Ovary (tissue), 9 donors: ENCODE results near the gene MRPL17. TPM values are rescaled to one million over a fixed set of nuclear protein-coding genes. Genes with fewer than 3 reads are reported as not detected.
"Not testable (repeated sequence)": the region's sequence is repeated elsewhere in the genome, so short reads cannot be mapped to it uniquely, and the experiment has no call there.

Source experiments
- DNase-seq, 5 donors: peaks; one replicate each; pipeline ENCODE4 v3.0.0-alpha.2; 2019 to 2020
- H3K27ac ChIP-seq, 2 donors: fragments of 200-600 bp; one replicate each; pipeline versions ENCODE4 v1.5.1 to v1.8.0; 2019 to 2022
- H3K27me3 ChIP-seq: fragments of 200-600 bp; one replicate; pipeline ENCODE4 v1.8.0; 2022
- H3K36me3 ChIP-seq: fragments of 200-600 bp; sonication (generic); one replicate; pipeline ENCODE4 v1.5.1; 2019
- H3K4me1 ChIP-seq: one replicate; pipeline ENCODE4 v1.8.1; 2013; ENCODE audit warnings: mild to moderate bottlenecking, moderate library complexity; ENCODE audit not compliant: insufficient read depth
- H3K4me3 ChIP-seq: fragments of 200-600 bp; sonication (generic); one replicate; pipeline ENCODE4 v1.5.1; 2017
- H3K9me3 ChIP-seq, 2 donors: fragments of 200-600 bp in 1 of 2; sonication (generic) in 1 of 2; one replicate each; pipeline versions ENCODE4 v1.5.1 to v1.8.1; 2013 to 2019; ENCODE audit warnings: mild to moderate bottlenecking in 1 of 2, moderate library complexity in 1 of 2
- EP300 ChIP-seq: sonication (generic); formaldehyde crosslinking; IDR thresholded peaks from one replicate; pipeline ENCODE4 v1.6.1; 2017; ENCODE audit warnings: antibody characterized with exemption
- POLR2A ChIP-seq: fragments of 450-650 bp; IDR thresholded peaks from one replicate; pipeline ENCODE4 v1.6.1; 2017; ENCODE audit warnings: antibody characterized with exemption, mild to moderate bottlenecking, moderate library complexity
- WGBS, 3 donors: extraction: QIAGEN DNeasy Blood & Tissue Kit in 1 of 3; methylation state at CpG; one replicate each; pipeline versions ENCODE4 v1.1.5 to v1.1.7; 2013 to 2017; 5-methylcytosine and 5-hydroxymethylcytosine counted together
- intact Hi-C, 4 donors: fragments of 100-400 bp; cut with DNase I; formaldehyde crosslinking; loops; one replicate each; pipeline versions ENCODE4 v1.11.0 to v1.15.1; 2022 to 2023
- polyA plus RNA-seq, 2 donors: library from polyadenylated mRNA; stranded (reverse); fragments of 200-250 nt in 1 of 2; fragments of 350-450 nt in 1 of 2; fragmentation: Illumina TruSeq in 1 of 2; extraction: RNeasy Lipid Tissue Mini Kit (QIAGEN cat#74804) in 1 of 2; gene quantifications; one replicate each; pipeline ENCODE4 v1.2.3, GENCODE V29; 2013 to 2014
- total RNA-seq, 7 donors: library from RNA; depleted of rRNA in 2 of 7; stranded (reverse); fragments of >200 nt in 2 of 7; fragmentation: NEBNext Ultra II Directional in 3 of 7; extraction: Animal tissue kit (Norgen Biotek cat#: 25700) in 3 of 7; gene quantifications; one replicate each; pipeline versions ENCODE4 v1.1.0 to v1.2.4, GENCODE V29; 2016 to 2023
- TF ChIP-seq, protein P1 (sequence below), 3 donors: fragments of 450-650 bp in 2 of 3; fragments of 200-600 bp in 1 of 3; IDR thresholded peaks; one replicate each; pipeline versions ENCODE4 v1.5.1 to v1.8.0; 2016 to 2022; ENCODE audit warnings: antibody characterized with exemption in 3 of 3, mild to moderate bottlenecking in 1 of 3
- donor health status: DM: no; HTN: no; CAD: no; lungs with moderate emphysema.
- donor health status: DM: no; HTN: no; CAD: no.
- donor health status: Bipolar disorder and iron deficiency.
- donor health status: DM: yes; HTN: yes; CAD: no.
- donor health status: DM: no; HTN: no; CAD: no.
- donor health status: DM: yes; HTN: yes; CAD: no.

Gene MRPL17
- total and polyA plus RNA-seq, 9 donors = 23.0 to 37.9 (median 30.1) TPM

DNA sequence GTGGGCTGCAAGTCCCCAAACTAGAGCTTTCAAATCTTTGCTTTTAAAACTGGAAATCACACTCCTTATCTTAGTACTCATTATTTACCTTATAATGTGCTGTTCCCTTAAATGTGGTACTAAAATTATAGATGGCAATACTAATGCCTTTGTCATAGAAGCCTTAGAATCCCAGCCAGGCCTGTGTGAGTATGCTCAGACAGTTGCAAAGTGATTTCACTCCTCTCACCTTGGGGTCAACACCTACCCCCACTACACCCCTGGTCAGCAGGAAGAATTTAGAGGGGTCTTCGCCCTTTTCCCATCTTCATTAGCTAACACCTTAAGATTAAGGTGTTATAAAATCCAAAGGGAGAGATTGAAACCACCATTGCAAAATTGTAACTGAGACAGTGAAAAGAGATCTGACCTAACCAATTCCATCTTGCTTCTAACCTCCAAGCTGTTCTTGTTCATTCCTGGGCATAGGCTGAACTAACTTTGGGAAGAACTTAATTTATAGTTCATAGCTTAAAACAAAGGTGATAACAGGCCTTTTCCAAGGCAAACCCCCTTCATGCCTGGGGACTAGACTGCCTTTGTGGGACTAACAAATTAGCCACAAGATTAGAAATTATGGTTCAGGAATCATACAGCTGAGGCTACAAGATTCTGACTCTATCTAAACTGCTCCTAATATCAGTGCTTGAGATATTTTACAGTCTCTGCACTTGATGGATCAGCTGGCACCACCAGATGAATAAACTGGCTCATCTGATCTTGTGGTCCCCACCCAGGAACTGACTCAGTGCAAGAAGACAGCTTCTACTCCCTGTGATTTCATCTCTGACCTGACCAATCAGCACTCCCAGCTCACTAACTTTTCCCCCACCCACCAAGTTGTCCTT lies 10.4 kb upstream of the MRPL17 start:
- Histone ChIP-seq H3K4me3 (no peak overlapping the region), H3K9me3 (no peaks in the 10 kb centered on the region), H3K36me3 (no peaks in the 10 kb centered on the region), H3K27ac (no peak overlapping the region), H3K27me3 (no peaks in the 10 kb centered on the region), H3K4me1 (no peaks in the 10 kb centered on the region)
- TF ChIP-seq POLR2A (no peak), EP300 (no peak)
- TF ChIP-seq, protein P1, sequence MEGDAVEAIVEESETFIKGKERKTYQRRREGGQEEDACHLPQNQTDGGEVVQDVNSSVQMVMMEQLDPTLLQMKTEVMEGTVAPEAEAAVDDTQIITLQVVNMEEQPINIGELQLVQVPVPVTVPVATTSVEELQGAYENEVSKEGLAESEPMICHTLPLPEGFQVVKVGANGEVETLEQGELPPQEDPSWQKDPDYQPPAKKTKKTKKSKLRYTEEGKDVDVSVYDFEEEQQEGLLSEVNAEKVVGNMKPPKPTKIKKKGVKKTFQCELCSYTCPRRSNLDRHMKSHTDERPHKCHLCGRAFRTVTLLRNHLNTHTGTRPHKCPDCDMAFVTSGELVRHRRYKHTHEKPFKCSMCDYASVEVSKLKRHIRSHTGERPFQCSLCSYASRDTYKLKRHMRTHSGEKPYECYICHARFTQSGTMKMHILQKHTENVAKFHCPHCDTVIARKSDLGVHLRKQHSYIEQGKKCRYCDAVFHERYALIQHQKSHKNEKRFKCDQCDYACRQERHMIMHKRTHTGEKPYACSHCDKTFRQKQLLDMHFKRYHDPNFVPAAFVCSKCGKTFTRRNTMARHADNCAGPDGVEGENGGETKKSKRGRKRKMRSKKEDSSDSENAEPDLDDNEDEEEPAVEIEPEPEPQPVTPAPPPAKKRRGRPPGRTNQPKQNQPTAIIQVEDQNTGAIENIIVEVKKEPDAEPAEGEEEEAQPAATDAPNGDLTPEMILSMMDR (IDR thresholded peaks at IDR 0.05) = no peak
- DNase-seq = no peak
- intact Hi-C loops = no loop called here
- WGBS, 3 donors = 88 to 97% (median 97%) methylated on average over 1 of the region's 1 CpG

DNA sequence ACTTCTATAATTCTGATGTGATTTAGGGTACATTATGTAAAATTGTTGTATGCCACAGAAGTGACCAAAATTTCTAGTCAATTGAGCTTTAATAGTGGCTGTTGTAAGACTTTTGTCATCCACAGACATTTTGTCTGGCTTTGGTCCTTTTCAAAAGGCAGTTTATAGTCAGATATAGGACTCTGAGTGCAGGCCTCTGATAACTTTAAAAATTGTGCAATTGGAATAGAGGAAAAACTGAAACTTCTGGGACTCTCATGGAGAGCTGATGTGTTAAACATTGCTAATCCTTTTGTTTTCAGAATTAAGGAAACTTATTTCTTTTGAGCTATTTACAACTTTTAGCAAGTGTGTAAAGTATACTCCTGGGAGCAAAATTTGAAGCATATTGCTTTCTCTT lies 9.0 kb upstream of the MRPL17 start:
- Histone ChIP-seq H3K9me3 (no peaks in the 10 kb centered on the region), H3K27ac (no peak overlapping the region), H3K36me3 (no peaks in the 10 kb centered on the region), H3K27me3 (no peaks in the 10 kb centered on the region), H3K4me3 (no peak overlapping the region), H3K4me1 (no peaks in the 10 kb centered on the region)
- no peak for TF ChIP-seq EP300
- TF ChIP-seq POLR2A = no peak
- TF ChIP-seq, protein P1 (IDR thresholded peaks at IDR 0.05) = no peak
- intact Hi-C loops = no loop called here
- DNase-seq = no peak

GRCh38 chr11:6690431-6691132 lies 7.4 kb upstream of the MRPL17 start:
- H3K9me3 ChIP-seq, DNase-seq, H3K4me3 ChIP-seq, H3K36me3 ChIP-seq, intact Hi-C loops, H3K27me3 ChIP-seq, H3K27ac ChIP-seq, H3K4me1 ChIP-seq: not testable (repeated sequence)
- WGBS, 3 donors = 80 to 83% (median 82%) methylated on average over 8 to 10 of the region's 11 CpGs

GRCh38 chr11:6687876-6688275 lies 4.7 kb upstream of the MRPL17 start:
- Histone ChIP-seq H3K36me3 (no peaks in the 10 kb centered on the region), H3K4me1 (no peaks in the 10 kb centered on the region), H3K27ac (no peak overlapping the region), H3K4me3 (no peak overlapping the region), H3K9me3 (no peaks in the 10 kb centered on the region), H3K27me3 (no peaks in the 10 kb centered on the region)
- intact Hi-C loops = loop anchor here in 2 of 4 donors (10.0 kb wide), 3 partner anchors 83 to 303 kb away; partner anchors contain the start of genes ILK (in 1 of the 2) and RRP8 (in 1 of the 2)
- TF ChIP-seq EP300 (no peak), POLR2A (no peak)
- TF ChIP-seq, protein P1 (IDR thresholded peaks at IDR 0.05) = no peak
- 58 to 67% (median 65%) methylated on average over 4 of the region's 4 CpGs for WGBS, 3 donors
- DNase-seq = no peak
